Left ventricle myocardium inferior (tissue), 1 donor: ENCODE results near the gene REPS2. TPM values are rescaled to one million over a fixed set of nuclear protein-coding genes. Genes with fewer than 3 reads are reported as not detected.

Experiments
- DNase-seq: peaks from one replicate; pipeline ENCODE4 v3.0.0-alpha.2; 2020
- H3K27ac ChIP-seq: fragments of 200-600 bp; replicated peaks from 2 replicates; pipeline ENCODE4 v1.8.0; 2021
- H3K27me3 ChIP-seq: fragments of 200-600 bp; 2 replicates; pipeline ENCODE4 v1.8.0; 2021; ENCODE audit warnings: low read depth
- H3K36me3 ChIP-seq: fragments of 200-600 bp; 2 replicates; pipeline ENCODE4 v1.8.0; 2021
- H3K4me1 ChIP-seq: fragments of 200-600 bp; 2 replicates; pipeline ENCODE4 v1.8.0; 2021
- H3K4me3 ChIP-seq: fragments of 200-600 bp; 2 replicates; pipeline ENCODE4 v1.8.0; 2021; ENCODE audit warnings: mild to moderate bottlenecking, moderate library complexity
- H3K9me3 ChIP-seq: fragments of 200-600 bp; replicated peaks from 2 replicates; pipeline ENCODE4 v1.8.0; 2021
- CTCF ChIP-seq: fragments of 200-600 bp; IDR thresholded peaks from 2 replicates; pipeline ENCODE4 v1.8.0; 2021; ENCODE audit warnings: antibody characterized with exemption, mild to moderate bottlenecking, borderline replicate concordance
- intact Hi-C: fragments of 100-400 bp; cut with micrococcal nuclease; formaldehyde crosslinking; loops from one replicate; pipeline ENCODE4 v1.11.0; 2022
- total RNA-seq: library from RNA; stranded (reverse); fragmentation: NEBNext Ultra II Directional; extraction: Animal tissue kit (Norgen Biotek cat#: 25700); gene quantifications from one replicate; pipeline ENCODE4 v1.2.1, GENCODE V29; 2021
- donor health status: DM: no; HTN: yes; CAD: no; lungs with severe emphysema.

The REPS2 gene
- total RNA-seq, 1 donor from 2014 or later, result 7.6 TPM

GRCh38 chrX:17065100-17065499, 118.6 kb downstream of the REPS2 start:
- H3K27me3 ChIP-seq, result no peaks in the 10 kb centered on the region
- TF ChIP-seq CTCF, result no peak
- H3K27ac ChIP-seq, result no peak overlapping the region
- no peaks in the 10 kb centered on the region for H3K36me3 ChIP-seq
- no peaks in the 10 kb centered on the region for H3K9me3 ChIP-seq
- intact Hi-C loops, result no loop called here
- no peak for DNase-seq
- no peaks in the 10 kb centered on the region for H3K4me1 ChIP-seq
- no peak overlapping the region for H3K4me3 ChIP-seq

GRCh38 chrX:17067534-17067933, 121.1 kb downstream of the REPS2 start:
- intact Hi-C loops, result no loop called here

GRCh38 chrX:17072301-17072700, 125.8 kb downstream of the REPS2 start:
- H3K27ac ChIP-seq, result no peak overlapping the region
- no peaks in the 10 kb centered on the region for H3K4me1 ChIP-seq
- intact Hi-C loops, result no loop called here
- H3K9me3 ChIP-seq, result no peaks in the 10 kb centered on the region
- no peak overlapping the region for H3K4me3 ChIP-seq
- TF ChIP-seq CTCF, result no peak
- H3K36me3 ChIP-seq, result no peaks in the 10 kb centered on the region
- no peak for DNase-seq
- H3K27me3 ChIP-seq, result no peaks in the 10 kb centered on the region

More at GRCh38 chrX:17067534-17067933, 121.1 kb downstream of the REPS2 start:
- Histone ChIP-seq H3K4me1 (no peaks in the 10 kb centered on the region), H3K27me3 (no peaks in the 10 kb centered on the region), H3K27ac (no peak overlapping the region), H3K4me3 (no peak overlapping the region), H3K36me3 (no peaks in the 10 kb centered on the region), H3K9me3 (no peaks in the 10 kb centered on the region)
- no peak for TF ChIP-seq CTCF
- DNase-seq, result no peak

- Histone ChIP-seq H3K9me3 (no peaks in the 10 kb centered on the region), H3K4me1 (peaks cover 3% of the 10 kb centered on the region), H3K27ac (no peak overlapping the region), H3K36me3 (no peaks in the 10 kb centered on the region), H3K4me3 (no peak overlapping the region), H3K27me3 (no peaks in the 10 kb centered on the region)
- intact Hi-C loops, result no loop called here
- TF ChIP-seq CTCF, result no peak
- DNase-seq, result no peak
These were observed 126.3 kb downstream of the REPS2 start for GRCh38 chrX:17072721-17073230.

- H3K27ac ChIP-seq, result no peak overlapping the region
- no peak for DNase-seq
- H3K4me1 ChIP-seq, result peaks cover 14% of the 10 kb centered on the region
- intact Hi-C loops, result no loop called here
- H3K27me3 ChIP-seq, result no peaks in the 10 kb centered on the region
- H3K36me3 ChIP-seq, result no peaks in the 10 kb centered on the region
- H3K9me3 ChIP-seq, result no peaks in the 10 kb centered on the region
- TF ChIP-seq CTCF, result no peak
- H3K4me3 ChIP-seq, result no peak overlapping the region
These were observed 128.5 kb downstream of the REPS2 start for GRCh38 chrX:17075004-17075403.
